Measurements from ENCODE around the gene ARHGEF26.

DNA sequence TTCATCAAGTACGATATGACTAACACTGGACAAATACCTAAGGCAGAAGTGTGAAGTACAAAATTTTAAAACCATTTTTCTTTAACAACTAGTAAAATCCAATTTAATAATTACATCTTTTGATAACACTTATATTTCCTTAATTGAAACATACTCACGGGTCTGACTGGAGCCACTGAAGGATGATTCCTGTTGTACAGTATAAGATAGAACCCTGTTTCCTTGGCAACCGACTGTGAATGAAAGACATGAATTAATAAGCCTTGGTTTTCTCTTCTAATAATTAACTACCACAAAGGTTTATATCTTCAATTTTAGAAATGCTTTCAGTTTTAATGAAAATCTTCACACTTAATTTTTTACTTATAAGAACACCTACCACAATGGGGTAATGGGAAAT, 183.7 kb downstream of the ARHGEF26 start:
- TF ChIP-seq, protein P1, sequence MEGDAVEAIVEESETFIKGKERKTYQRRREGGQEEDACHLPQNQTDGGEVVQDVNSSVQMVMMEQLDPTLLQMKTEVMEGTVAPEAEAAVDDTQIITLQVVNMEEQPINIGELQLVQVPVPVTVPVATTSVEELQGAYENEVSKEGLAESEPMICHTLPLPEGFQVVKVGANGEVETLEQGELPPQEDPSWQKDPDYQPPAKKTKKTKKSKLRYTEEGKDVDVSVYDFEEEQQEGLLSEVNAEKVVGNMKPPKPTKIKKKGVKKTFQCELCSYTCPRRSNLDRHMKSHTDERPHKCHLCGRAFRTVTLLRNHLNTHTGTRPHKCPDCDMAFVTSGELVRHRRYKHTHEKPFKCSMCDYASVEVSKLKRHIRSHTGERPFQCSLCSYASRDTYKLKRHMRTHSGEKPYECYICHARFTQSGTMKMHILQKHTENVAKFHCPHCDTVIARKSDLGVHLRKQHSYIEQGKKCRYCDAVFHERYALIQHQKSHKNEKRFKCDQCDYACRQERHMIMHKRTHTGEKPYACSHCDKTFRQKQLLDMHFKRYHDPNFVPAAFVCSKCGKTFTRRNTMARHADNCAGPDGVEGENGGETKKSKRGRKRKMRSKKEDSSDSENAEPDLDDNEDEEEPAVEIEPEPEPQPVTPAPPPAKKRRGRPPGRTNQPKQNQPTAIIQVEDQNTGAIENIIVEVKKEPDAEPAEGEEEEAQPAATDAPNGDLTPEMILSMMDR (optimal IDR thresholded peaks at IDR 0.05 in 1 of 3, IDR thresholded peaks at IDR 0.05 in 1 of 3, conservative IDR thresholded peaks at IDR 0.05 in 1 of 3; ENCODE audit: extremely low read depth in 1 of 3, insufficient read depth in 2 of 3, low read length in 3 of 3) = no peak
- TF ChIP-seq EZH2 (IDR thresholded peaks at IDR 0.05; ENCODE audit: low read length) = no peak

Measured in keratinocyte (primary cell).